ENCODE measurements around the gene FOXK1.

The FOXK1 gene

DNA sequence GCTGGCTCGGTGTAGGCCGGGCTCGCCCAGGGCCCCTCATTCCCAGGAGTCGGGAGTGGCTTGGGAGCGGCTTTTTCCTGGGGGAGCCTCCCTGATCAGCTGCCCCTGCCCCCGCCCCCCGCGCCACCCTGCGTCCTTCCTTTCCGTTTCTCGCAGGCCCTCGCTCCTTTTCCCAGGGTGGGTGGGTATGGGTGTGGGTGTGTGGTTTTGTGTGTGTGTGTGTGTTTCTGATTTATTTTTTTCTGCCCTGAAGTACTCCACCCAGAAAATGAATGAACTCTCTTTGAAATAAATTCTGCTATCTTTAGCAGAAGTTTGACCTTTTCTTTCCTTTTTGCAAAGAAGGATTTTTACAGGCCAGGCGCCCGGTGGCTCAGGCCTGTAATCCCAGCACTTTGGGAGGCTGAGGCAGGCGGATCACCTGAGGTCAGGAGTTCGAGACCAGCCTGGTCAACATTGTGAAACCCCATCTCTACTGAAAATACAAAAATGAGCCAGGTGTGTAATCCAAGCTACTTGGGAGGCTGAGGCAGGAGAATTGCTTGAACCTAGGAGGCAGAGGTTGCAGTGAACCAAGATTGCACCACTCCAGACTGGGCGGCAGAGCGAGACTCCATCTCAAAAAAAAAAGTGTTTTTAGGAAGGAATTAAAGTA lies 63.3 kb downstream of the FOXK1 start:
- DNase-seq (ENCODE audit: low read depth in 2 of 2), result no peak

DNA sequence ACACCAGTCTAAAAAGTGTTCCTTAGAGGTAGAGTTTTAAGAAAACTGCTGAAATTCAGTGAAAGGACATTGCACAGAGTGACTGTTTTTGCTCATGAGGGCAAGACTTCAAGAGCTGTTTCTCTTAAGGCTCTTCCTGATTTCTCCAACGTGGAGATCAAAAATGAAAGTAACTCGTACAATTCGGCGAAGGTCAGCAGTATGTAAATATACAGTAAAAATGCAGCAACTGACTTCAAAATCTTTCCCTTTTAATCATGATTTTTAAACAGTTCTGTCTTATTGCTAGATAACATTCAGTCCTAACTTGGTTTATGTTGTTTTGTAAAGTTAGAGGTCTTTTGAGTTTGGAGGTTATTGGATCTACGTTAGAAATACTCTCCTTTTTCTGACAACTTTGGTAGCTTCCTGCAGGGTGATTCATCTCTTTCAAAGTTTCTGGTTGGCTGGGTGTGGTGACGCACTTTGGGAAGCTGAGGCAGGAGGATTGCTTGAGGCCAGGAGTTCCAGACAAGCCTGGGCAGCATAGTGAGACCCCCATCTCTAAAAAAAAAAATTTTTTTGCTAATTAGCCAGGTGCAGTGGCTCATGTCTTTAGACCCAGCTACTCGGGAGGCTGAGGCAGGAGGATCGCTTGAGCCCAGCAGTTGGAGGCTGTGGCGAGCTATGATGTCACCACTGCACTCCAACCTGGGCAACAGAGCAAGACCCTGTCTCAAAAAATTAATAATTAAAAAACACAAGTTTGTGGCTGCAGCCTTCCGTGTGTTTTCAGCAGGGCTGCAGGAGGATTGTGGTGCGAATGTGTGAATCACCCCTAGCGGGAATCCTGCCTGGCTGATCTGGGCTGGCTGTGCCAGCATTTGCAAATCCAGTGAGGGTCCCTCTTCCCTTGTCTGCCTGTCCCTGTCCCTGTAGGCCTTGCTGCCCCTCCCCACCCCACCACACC lies 64.2 kb downstream of the FOXK1 start:
- DNase-seq (ENCODE audit: low read depth in 2 of 2), result no peak

DNA sequence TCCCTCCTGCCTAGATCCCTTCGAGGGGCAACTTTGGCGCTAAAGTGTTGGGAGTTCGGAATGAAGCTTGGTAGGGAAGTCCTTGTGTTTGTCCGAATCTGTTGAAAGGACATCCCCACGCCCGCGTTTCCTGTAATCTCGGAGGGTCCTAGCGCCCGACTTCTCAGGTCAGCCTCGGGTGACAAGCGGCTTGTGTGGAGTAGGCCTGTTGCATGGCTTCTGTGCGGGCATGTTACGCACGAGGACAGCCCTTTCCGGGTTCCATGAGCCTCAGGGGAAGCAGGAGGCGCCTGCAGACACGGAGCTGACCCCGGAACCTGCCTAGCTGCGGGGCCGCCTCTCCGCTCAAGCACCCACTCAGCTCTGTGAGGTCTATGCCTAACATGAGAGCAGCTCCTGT lies 64.9 kb downstream of the FOXK1 start:
- DNase-seq (ENCODE audit: low read depth in 2 of 2), result no peak

DNA sequence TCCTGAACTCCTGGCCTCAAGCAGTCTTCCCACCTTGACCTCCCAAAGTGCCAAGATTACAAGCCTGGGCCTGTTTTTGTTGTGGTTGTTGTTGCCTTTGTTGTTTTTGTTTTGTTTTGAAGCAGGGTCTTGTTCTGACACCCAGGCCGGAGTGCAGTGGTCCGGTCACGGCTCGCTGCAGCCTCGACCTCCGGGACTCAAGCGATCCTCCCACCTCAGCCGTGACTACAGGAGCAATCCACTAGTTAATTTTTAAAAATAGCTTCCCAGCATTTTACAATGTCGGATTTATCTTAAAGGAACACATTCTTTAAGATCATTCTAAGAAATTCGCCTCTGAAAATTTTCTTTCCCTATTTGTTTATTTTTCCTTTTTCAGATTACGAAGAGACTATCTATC lies 65.7 kb downstream of the FOXK1 start:
- no peak for DNase-seq (ENCODE audit: low read depth in 2 of 2)

DNA sequence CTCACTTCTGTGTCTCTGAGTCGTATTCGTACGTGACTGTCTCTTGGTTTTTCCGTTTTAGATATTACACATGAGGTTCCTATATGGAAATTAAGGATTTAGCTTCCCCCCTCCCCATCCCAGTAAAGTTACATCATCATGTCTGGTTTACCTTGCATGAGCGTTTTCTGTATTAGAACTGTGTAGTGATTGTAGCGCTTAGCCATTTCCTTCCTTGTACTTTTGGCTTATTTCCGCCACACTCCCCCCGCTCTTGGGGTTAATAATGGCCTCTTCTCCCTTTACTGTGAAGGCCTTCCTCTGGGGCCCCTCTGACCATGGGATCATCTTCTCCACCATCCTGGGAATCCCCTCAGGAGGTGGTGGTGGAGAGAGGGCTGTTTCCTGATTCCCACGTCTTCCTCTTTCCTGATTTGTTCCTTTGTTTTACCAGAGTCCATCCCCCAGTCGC lies 66.2 kb downstream of the FOXK1 start:
- no peak for DNase-seq (ENCODE audit: low read depth in 2 of 2)

DNA sequence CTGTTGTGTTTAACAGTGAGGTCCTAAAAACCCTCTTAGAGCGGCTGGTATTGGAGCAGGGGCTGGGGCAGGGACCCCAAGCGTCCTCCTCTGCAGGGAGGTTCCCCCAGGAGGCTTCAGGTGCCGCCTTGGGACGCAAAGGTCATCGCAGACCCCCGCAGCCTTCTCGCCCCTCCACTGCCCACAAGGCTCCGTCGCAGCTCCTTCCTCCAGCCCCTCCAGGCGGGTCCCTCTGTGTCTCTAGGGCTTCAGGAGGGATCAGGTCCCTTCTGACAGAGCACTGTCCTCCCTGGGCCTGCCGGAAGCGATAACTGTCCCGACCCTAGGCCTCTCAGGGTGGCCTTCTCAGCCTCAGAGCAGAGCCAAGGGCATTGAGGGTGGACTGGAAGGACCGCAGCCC lies 67.3 kb downstream of the FOXK1 start:
- DNase-seq (ENCODE audit: low read depth in 2 of 2), result no peak

DNA sequence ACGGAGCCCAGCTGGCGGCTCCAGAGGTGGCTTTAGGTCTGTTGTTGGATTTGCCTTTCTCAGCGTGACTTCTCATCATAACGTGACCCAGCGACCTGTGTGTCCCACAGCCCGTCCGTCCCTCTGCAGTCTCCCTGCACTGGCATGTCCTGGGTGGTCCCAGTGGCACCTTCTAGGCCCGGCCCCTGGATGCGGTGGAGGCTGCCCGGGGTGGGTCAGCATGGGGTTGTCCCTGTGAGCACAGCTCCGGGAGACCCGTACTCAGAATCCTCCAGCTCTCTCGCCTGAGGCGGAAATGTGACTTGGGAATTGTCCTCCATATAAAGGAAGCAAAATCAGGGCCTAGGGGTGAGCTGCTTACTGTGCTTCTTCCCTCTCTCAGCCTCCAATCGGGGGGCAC lies 67.7 kb downstream of the FOXK1 start:
- no peak for DNase-seq (ENCODE audit: low read depth in 2 of 2)

DNA sequence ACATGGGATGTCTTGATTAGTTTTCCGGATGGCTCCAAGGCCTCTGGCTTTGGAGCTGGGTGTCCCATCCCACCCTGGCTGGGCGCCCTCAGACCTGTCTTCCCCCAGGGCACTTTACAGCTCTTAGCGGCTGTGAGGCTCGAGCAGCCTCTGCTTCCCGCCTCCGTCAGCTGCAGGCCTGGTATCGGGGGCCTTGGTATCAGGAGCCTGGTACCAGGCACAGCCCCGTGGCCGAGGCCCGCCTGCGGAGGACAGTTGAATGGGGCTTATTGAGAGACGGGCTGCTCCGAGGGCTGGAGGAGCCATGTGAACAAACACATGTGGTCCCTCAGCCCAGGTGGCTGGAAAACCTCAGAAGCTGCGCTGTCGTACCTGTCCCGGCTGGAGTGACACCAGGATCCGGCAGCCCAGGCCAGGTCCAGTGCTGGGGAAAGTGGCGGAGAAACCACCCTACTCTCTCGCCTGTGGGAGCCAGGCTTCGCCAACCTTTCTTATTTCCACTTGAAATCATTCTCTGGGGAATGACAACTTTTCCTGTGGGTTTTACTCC lies 69.4 kb downstream of the FOXK1 start:
- DNase-seq (ENCODE audit: low read depth in 2 of 2), result no peak

DNA sequence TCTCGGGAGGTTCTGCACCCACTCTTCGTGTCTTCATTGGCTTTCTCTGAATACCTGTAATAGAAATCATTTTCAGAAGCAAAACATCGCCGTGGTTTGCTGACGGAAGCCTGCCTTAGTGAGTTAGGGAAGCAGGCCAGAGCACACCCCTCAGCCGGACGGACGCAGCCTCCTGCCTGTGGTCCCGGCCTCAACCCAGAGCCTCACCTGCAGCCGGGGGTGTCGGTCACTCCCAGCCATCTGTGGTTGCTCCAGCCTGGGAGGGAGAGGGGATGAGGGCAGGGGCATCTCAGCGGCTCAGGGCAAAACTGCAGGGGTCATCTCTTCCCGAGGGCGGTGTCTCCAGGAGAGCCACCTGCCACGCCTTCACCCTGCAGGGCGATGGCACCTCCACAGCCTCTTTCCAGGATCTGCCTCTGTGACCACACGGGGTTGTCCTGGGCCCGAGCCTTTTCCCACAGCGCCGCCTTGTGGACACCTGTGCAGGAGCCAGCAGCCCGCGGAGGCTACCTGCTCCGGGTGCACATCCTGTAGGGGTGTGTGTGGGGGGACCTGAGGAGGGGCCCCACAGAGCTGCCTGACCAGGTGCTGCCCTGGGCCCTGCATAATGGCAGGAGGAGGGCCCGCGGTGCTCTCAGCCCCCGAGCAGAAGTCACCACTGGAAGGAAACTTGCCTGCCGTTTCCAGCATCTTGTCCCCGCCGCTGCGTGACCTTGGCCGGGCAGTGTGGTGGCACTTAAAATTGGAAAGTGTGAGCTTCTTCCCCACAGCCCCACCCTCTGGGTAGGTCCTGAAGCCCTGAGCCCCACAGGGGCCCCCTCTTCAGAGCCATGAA lies 71.7 kb downstream of the FOXK1 start:
- no peak for DNase-seq (ENCODE audit: low read depth in 2 of 2)

DNA sequence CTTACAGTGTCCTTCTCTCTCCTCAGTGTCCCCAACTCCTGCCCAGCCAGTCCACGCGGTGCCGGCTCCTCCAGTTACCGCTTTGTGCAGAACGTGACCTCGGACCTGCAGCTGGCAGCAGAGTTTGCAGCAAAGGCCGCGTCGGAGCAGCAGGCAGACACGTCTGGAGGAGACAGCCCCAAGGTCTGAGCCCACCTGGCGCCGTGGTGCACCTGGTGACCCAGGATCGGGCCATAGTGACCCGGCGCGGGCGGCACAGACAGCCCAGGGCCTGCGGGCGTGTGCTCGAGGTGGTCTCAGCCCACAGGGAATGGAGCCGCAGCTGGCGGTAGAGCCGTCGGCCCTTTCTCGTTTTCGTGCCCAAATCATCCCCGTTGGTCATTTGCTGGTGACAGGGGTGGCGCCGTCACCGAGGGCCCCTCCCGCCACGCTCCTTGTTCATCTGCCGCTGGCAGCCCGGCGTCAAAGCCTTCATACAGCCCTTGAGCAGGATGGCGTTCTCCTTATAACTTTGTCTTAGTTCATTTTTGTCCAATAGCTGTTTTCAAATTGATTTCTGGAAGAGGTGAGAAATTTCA lies 72.4 kb downstream of the FOXK1 start:
- no peak for DNase-seq (ENCODE audit: low read depth in 2 of 2)

DNA sequence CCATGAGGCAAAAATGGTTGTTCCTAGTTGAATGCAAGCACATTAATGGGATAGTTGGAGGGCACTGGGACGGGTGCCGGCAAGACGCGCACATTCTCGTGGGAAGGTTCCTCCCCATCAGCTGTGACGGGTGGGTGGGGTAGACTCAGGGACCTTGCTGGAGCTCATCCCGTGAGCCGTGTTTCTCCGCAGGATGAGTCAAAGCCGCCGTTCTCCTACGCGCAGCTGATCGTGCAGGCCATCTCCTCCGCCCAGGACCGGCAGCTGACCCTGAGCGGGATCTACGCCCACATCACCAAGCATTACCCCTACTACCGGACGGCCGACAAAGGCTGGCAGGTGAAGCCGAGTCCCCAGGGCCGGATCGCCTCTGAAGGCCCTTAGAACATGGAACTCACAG lies 73.0 kb downstream of the FOXK1 start:
- no peak for DNase-seq (ENCODE audit: low read depth in 2 of 2)

DNA sequence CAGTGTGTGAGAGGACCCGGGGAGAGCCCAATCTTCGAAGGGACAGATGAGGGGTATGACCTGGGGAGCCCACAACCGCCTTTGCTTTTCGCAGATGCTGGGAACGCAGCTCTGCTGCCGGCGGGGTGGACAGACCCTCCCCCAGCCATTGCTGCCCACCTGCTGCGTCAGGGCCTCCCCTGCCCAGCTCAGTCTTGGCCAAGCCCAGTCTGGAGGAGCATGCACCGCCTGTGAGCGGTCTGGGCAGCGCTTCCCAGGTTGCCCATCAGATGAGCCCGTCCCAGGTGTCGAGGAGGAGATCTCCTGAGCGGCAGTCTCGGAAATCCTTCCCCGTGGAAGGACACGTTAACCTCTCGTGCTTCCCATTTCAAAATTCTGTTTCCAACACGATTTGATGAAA lies 76.0 kb downstream of the FOXK1 start:
- no peak for DNase-seq (ENCODE audit: low read depth in 2 of 2)

DNA sequence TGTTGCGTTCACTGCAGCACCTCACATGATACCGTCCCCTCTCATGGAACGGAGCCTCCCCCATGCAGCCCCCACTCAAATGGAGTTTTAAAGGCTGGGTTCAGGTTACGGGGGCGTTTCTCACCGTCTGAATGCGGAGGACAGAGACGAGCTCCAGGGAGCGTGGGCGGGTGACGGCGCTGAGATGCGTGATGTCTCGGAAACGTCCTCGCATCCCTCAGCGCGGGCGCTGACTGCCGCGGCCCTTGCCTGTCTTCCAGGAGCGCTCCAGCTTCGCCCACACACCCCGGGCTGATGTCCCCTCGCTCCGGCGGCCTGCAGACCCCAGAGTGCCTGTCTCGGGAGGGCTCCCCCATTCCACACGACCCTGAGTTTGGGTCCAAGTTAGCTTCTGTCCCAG lies 76.7 kb downstream of the FOXK1 start:
- no peak for DNase-seq (ENCODE audit: low read depth in 2 of 2)

DNA sequence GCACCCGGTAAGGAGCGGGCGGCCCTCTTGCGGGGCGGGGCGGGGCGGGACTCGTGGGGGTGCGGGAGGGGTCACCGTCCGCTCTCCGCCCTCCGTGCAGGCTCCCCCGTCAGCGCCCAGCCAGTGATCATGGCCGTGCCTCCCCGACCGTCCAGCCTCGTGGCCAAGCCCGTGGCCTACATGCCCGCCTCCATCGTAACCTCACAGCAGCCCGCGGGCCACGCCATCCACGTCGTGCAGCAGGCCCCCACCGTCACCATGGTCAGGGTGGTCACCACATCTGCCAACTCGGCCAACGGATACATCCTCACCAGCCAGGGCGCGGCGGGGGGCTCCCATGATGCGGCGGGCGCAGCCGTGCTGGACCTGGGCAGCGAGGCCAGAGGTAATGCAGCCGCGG lies 77.1 kb downstream of the FOXK1 start:
- DNase-seq (ENCODE audit: low read depth in 2 of 2), result no peak

DNA sequence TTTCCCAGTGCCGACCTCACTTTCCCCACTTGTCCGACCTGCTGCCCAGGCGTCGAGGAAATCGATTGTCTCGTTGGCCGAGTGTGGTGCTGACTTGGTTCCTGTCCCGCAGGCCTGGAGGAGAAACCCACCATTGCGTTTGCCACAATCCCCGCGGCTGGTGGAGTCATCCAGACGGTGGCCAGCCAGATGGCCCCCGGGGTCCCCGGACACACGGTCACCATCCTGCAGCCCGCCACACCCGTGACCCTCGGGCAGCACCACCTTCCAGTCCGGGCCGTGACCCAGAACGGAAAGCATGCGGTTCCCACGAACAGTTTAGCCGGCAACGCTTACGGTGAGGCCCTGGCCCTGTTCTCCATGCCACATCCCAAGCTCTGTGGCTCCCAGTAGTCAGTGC lies 78.9 kb downstream of the FOXK1 start:
- DNase-seq (ENCODE audit: low read depth in 2 of 2), result no peak

DNA sequence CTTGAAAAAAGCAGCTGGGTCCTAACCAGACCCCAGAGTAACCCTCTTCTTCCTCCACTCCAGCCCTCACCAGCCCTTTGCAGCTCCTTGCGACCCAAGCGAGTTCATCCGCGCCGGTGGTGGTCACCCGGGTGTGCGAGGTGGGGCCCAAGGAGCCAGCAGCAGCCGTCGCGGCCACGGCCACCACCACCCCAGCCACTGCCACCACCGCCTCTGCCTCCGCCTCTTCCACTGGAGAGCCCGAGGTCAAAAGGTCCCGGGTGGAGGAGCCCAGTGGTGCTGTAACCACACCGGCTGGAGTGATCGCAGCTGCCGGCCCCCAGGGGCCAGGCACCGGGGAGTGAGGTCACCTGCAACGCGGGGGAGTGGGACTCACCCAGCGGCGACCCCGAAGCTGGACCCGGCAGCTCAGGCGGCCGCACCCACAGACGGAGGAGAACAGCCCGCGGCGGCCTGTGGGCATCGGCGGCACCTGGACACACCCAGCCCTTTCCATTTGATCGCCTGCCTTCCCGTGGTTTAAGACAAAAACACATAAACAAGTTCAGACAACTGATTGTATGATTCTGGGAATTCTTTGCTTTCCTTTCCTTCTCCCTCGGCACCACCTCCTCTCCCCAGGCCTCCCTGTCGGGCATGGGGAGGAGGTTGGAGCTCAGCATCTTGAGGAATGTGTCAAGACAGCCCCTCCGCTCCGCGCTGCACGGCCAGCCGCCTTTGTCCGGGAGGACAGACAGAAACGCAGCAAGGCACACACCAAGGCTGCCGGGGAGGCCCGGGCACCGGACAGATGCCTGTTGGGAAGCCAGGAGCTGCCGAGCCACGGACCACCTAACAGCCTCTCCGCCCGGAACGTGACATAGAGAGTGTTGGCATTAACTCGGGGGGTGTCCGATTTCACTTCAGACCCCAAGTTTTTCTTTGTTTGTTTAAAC lies 80.3 kb downstream of the FOXK1 start:
- no peak for DNase-seq (ENCODE audit: low read depth in 2 of 2)

DNA sequence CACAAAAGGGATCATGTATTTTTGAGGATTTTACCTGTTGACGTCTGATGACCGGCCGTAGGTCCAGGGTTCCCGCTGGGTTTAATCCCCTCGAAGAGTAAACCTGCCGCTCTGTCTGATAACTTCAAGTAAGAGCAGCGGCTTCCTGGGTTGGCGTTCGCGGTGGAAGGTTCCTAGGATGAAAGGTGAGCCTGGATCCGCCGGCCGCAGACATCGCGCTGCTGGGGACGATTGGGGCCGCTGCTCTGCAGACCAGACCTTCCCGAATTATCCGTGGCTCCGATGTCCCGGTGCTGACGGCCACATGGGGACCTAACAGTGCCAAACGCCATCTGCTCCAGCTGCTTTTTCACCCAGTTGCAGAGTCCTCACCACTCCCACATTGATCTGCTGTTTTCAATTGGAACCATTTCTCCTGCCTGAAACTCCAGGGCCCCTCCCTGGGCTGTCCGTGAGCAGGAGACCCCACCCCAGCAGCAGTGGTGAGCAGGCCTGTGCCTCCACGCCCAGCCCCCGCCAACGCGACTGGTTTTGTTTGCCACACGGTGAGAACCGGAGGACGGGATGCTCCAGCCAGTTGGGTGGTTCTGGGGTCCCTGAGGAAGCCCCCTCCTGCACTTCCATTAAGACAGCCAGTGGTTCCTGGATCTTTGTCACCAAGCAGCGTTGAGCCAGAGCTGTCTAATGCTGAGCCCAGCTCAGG lies 81.1 kb downstream of the FOXK1 start:
- no peak for DNase-seq (ENCODE audit: low read depth in 2 of 2)

DNA sequence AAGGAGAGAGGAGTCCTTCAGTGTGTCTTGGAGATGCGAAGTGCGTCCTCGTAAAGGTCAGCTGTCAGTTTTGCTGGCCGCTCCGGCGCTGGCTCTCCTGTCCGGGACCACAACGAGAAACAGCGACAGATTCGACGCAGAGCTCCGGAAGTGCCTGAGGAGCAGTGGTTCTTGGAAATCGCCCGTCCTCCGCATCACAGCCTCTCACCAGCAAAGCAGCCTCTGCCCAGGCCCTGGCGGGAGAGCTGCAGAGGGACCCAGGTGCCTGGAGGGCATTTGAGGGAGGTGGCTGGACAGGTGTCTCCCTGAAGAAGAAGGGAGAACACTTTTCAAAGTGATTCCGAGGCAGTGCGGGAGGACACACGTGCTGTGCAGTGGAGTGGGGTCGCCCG lies 81.7 kb downstream of the FOXK1 start:
- no peak for DNase-seq (ENCODE audit: low read depth in 2 of 2)

DNA sequence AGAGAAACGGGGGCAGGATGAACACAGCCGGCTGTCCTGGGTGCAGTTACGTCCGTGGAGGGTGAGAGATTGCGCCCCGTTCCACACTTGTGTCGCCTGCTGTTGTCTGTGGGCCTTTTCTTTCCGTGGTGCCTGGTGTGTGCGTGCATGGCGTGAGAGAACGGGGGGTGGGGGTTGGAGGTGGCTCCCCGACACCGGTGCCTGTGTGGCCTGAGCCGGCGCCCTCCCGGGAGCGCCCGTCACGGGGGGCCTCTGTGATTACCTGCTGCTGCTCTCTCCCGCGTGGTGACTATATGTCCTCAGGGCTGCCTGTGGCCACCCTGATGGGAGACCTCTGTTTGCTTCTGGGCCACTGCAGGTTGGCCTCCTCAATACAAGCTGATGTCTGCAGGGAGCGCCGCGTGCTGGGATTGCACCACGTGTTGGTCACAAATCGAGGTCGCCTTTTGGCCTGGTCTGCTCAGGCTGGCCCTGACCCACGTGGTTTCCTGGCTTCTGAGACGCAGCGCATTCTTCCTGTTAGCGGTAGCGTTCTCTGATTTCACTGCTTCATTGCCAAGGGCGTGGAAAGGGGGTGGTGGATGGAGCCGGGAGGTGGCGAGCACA lies 82.4 kb downstream of the FOXK1 start:
- no peak for DNase-seq (ENCODE audit: low read depth in 2 of 2)
